Gastroesophageal sphincter (tissue), 3 donors: ENCODE results near the gene KIF5A.

Experiments
- CTCF ChIP-seq, 4 experiments: fragments of 200-600 bp in 2 of 4; fragments of 450-650 bp in 2 of 4; sonication (generic) in 1 of 4; IDR thresholded peaks; one replicate each; pipeline ENCODE4 v1.5.1; 2017 to 2019; ENCODE audit warnings: antibody characterized with exemption in 4 of 4, mild to moderate bottlenecking in 2 of 4, moderate library complexity in 2 of 4
- EP300 ChIP-seq: sonication (generic); formaldehyde crosslinking; IDR thresholded peaks from one replicate; pipeline ENCODE4 v1.6.1; 2017; ENCODE audit warnings: antibody characterized with exemption, mild to moderate bottlenecking

GRCh38 chr12:57626921-57627445 is 77.1 kb downstream of the KIF5A start:
- TF ChIP-seq CTCF (IDR thresholded peaks at IDR 0.05) = no peak
- TF ChIP-seq EP300 = no peak
